NCI-H2081 treated with DMSO at 0.1 percent for 48 hours (cell line): ENCODE data around the gene NDUFB5.

Experiments used
- DNase-seq: peaks from one replicate; lab custom pipeline; 2025; lab: John Stamatoyannopoulos, UW

NDUFB5 gene

GRCh38 chr3:179604321-179605078, at the start of gene NDUFB5, which contains the start of gene MRPL47:
Gene NDUFB5 (plus strand): TSS chr3:179604794. CDS start chr3:179604816, 22 bp downstream.
Gene MRPL47 (minus strand): TSS chr3:179604638. CDS start chr3:179604624, 14 bp downstream.
- DNase-seq, result peak; percentile 99

GRCh38 chr3:179558742-179559364, 45.7 kb upstream of the NDUFB5 start:
- DNase-seq, result peak; percentile 43

GRCh38 chr3:179560791-179561190, 43.8 kb upstream of the NDUFB5 start:
- no peak for DNase-seq

GRCh38 chr3:179562591-179563270, 41.9 kb upstream of the NDUFB5 start, which contains the start of gene ACTL6A:
Gene ACTL6A (plus strand): TSS chr3:179562926. CDS start chr3:179563093, 167 bp downstream.
- DNase-seq, result peak; percentile 100

GRCh38 chr3:179563271-179563783, 41.3 kb upstream of the NDUFB5 start:
- DNase-seq, result peak; percentile 37

- no peak for DNase-seq
These were observed 39.1 kb upstream of the NDUFB5 start for GRCh38 chr3:179565496-179565895.

GRCh38 chr3:179580992-179581391, 23.6 kb upstream of the NDUFB5 start:
- no peak for DNase-seq

GRCh38 chr3:179589143-179589542, 15.5 kb upstream of the NDUFB5 start:
- no peak for DNase-seq

GRCh38 chr3:179590669-179591068, 13.9 kb upstream of the NDUFB5 start:
- DNase-seq, result no peak

- no peak for DNase-seq
These were observed 13.3 kb upstream of the NDUFB5 start for GRCh38 chr3:179591313-179591712.

GRCh38 chr3:179599531-179599930, 5.1 kb upstream of the NDUFB5 start:
- no peak for DNase-seq

GRCh38 chr3:179603321-179603720, 1.3 kb upstream of the NDUFB5 start:
- no peak for DNase-seq

GRCh38 chr3:179603831-179604230, 763 bp upstream of the NDUFB5 start:
- DNase-seq, result no peak

- DNase-seq, result no peak
These were observed 2.0 kb downstream of the NDUFB5 start for GRCh38 chr3:179606534-179607085.

GRCh38 chr3:179608931-179609720, 4.5 kb downstream of the NDUFB5 start:
- no peak for DNase-seq

GRCh38 chr3:179610066-179610465, 5.5 kb downstream of the NDUFB5 start:
- no peak for DNase-seq

GRCh38 chr3:179613807-179614206, 9.2 kb downstream of the NDUFB5 start:
- DNase-seq, result no peak

- no peak for DNase-seq
These were observed 11.0 kb downstream of the NDUFB5 start for GRCh38 chr3:179615458-179616173.

- no peak for DNase-seq
These were observed 17.4 kb downstream of the NDUFB5 start for GRCh38 chr3:179622023-179622422.

GRCh38 chr3:179624451-179624850, 19.9 kb downstream of the NDUFB5 start:
- DNase-seq, result no peak
